Large intestine (tissue), 3 donors: ENCODE data around the gene DISC1. TPM values are rescaled to one million over a fixed set of nuclear protein-coding genes. Genes with fewer than 3 reads are reported as not detected.
"Not testable (repeated sequence)": the region's sequence is repeated elsewhere in the genome, so short reads cannot be mapped to it uniquely, and the experiment has no call there.

Experiments used
- DNase-seq, 2 donors: peaks; one replicate each; pipeline versions ENCODE4 v3.0.0 to v3.0.0-alpha.2; 2013
- H3K27ac ChIP-seq: one replicate; pipeline ENCODE4 v1.5.1; 2013; ENCODE audit warnings: low read length
- H3K27me3 ChIP-seq: 2 replicates; pipeline ENCODE4 v1.6.1; 2013; ENCODE audit warnings: low read length; ENCODE audit not compliant: control insufficient read depth, insufficient read depth
- H3K36me3 ChIP-seq: 2 replicates; pipeline ENCODE4 v1.6.1; 2013; ENCODE audit warnings: low read length; ENCODE audit not compliant: control insufficient read depth, insufficient read depth
- H3K4me1 ChIP-seq: one replicate; pipeline ENCODE4 v1.6.1; 2013; ENCODE audit warnings: low read length; ENCODE audit not compliant: control insufficient read depth, insufficient read depth
- H3K4me3 ChIP-seq: one replicate; pipeline ENCODE4 v1.5.1; 2013; ENCODE audit warnings: low read length
- H3K9me3 ChIP-seq: one replicate; pipeline ENCODE4 v1.6.1; 2013; ENCODE audit warnings: mild to moderate bottlenecking, low read depth, low read length, moderate library complexity; ENCODE audit not compliant: control insufficient read depth
- WGBS: methylation state at CpG from one replicate; pipeline ENCODE4 v1.1.5; 2013; ENCODE audit warnings: low lambda C conversion rate; ENCODE audit not compliant: insufficient coverage; 5-methylcytosine and 5-hydroxymethylcytosine counted together
- polyA plus RNA-seq: library from polyadenylated mRNA; unstranded; fragments of 120-200 nt; gene quantifications from one replicate; pipeline ENCODE4 v1.2.1, GENCODE V29; 2013

The DISC1 gene
- polyA plus RNA-seq, 1 donor = 2.4 TPM

DNA sequence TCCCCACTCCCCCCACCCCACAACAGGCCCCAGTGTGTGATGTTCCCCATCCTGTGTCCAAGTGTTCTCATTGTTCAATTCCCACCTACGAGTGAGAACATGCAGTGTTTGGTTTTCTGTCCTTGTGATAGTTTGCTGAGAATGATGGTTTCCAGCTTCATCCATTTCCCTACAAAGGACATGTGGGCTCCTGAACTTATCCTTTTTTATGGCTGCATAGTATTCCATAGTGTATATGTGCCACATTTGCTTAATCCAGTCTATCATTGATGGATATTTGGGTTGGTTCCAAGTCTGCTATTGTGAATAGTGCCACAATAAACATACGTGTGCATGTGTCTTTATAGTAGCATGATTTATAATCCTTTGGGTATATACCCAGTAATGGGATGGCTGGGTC is 280.7 kb downstream of the DISC1 start:
- H3K4me1 ChIP-seq, DNase-seq, H3K9me3 ChIP-seq, H3K27me3 ChIP-seq, H3K27ac ChIP-seq, H3K4me3 ChIP-seq, H3K36me3 ChIP-seq: not testable (repeated sequence)
- no CpG with 5 or more reads among the region's 2 CpGs for WGBS

DNA sequence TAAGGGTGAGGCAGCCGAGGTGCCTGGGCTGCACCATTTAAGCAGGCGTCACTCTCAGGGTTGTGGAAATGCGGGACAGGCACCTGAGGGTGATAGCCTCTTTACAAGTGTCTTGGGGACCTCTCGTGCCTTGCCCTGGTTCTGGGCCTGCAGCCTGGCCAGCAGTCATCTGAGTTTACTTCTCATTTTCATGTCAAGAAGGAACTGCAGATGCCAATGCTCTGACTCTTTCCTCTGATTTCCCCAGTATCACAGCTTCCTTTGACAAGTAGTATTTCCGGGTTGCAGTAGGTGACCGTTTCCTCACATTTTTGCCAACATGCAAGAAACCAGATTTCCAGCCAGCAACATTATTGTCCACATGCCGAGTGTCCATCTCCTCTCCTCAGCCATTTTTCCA is 286.9 kb downstream of the DISC1 start:
- Histone ChIP-seq H3K27me3 (no peaks in the 10 kb centered on the region), H3K4me1 (no peaks in the 10 kb centered on the region), H3K9me3 (no peaks in the 10 kb centered on the region), H3K4me3 (no peak overlapping the region), H3K27ac (no peak overlapping the region), H3K36me3 (no peaks in the 10 kb centered on the region)
- DNase-seq = no peak
- WGBS = 100% methylated on average over 1 of the region's 7 CpGs

DNA sequence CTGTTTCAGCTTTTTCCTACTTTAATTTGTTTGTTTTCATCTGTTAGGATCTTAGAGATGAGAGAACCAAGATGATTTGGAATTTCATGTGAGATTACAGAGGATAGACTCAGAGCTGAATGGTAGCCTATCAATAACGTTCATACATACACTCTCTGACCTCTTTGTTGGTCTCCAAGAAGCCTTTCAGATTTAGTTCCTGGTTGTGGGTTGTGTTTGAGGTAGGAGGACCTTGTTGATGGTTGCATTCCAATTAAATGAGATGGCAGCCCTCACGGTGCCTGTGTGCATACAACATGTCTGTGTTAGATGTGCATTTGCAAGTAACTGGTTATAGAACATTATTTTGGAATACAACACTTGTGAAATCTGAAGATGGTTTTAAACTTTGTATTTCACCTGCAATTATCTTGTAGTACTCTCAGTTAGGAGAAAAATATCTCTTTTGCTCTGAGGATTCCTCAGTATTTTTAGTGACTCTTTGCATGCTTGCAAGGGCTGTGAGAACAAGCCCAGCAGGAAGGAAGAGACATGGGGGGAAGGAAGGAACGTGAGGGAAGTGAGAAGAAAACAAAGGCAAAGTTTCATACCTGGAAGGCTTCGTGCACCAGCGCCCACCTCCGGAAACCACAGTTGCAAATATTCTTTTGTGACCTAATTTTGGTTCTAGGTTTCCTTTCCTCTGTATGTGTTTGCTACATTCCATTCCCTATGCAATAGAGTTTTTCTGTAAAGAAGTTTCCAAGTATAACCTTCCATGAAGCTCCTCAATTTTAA is 291.8 kb downstream of the DISC1 start:
- Histone ChIP-seq H3K9me3 (no peaks in the 10 kb centered on the region), H3K27ac (no peak overlapping the region), H3K36me3 (no peaks in the 10 kb centered on the region), H3K4me1 (no peaks in the 10 kb centered on the region), H3K27me3 (no peaks in the 10 kb centered on the region), H3K4me3 (no peak overlapping the region)
- no peak for DNase-seq
- 50% methylated on average over 1 of the region's 6 CpGs for WGBS

DNA sequence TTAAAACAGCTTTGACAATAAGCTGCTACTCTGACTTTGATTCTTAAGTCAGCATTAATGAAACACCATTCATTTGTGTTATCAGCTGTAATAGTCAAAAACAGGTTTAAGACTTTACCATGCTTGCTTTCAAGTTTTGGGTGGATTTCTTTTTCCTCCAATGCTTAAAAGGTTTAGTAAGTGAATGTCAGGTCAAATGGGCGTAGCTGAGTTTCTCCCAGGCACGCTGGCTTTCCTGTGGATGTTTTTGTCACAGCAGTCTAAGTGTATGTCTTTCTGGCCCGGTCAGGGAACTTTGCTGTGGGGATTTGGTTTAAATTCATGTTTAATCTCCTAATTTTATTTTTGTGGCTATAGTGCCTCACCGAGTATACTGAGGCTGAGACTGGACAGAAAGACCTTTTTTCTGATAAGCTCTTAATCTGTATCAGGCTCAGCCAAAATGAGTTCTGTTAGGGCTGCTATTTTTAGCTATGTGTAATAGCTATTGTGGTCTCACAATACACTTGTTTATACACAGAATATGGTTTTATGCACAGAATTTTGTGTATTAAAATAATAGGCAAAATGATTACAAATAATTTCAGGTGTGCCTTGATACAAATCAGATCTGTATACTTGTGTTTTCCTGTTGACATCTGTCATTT is 292.8 kb downstream of the DISC1 start:
- H3K36me3 ChIP-seq = no peaks in the 10 kb centered on the region
- no peaks in the 10 kb centered on the region for H3K27me3 ChIP-seq
- no peaks in the 10 kb centered on the region for H3K9me3 ChIP-seq
- no CpG with 5 or more reads among the region's 4 CpGs for WGBS
- no peak overlapping the region for H3K4me3 ChIP-seq
- DNase-seq = no peak
- no peak overlapping the region for H3K27ac ChIP-seq
- H3K4me1 ChIP-seq = no peaks in the 10 kb centered on the region

DNA sequence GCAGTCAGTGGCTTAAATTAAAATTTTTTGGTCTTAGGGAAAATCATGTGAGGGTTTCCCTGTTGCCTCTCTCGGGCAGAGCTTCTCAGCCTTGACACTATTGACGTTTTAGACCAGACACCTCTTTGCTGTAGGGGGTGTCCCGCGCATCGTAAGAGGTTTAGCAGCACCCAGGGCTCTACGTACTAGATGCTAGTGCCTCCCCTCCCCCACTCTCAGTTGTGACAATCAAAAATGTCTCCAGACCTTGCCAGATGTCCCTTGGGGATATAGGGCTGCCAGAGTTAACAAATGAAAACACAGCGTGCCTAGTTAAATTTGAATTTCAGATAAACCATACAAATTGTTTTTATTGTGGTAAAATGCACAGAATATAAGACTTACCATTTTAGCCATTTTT is 293.3 kb downstream of the DISC1 start:
- DNase-seq = no peak
- no peak overlapping the region for H3K27ac ChIP-seq
- no CpG with 5 or more reads among the region's 7 CpGs for WGBS

DNA sequence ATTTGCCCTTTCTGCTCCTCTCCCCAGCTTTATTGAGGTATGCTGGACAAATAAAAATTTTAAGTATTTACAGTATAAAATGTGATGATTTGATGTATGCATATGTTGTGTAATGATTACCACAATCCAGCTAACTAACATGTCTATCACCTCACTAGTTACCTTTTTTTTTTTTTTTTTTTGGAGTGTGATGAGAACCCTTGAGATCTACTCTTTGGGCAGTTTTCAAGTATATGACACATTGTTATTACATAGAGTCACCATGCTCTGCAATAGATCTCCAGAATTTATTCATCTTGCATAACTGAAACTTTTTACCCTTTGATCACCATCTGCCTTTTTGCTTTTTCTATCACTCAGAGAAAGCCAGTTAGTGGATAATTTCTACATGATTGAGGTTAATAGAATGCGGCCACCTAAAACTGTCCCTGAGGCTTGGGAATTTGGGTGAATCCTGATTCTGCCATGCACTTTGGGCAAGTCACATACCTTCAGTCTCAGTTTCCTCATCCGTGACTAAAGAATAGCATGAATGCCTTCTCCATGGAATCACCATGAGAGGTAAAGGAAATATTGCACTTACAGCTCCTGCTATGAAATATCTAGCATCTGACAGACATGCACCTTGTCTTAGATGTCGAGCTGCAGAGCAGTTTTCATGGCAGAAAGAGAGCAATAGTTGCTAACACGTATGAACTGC is 295.2 kb downstream of the DISC1 start:
- no peaks in the 10 kb centered on the region for H3K9me3 ChIP-seq
- WGBS = no CpG with 5 or more reads among the region's 4 CpGs
- no peaks in the 10 kb centered on the region for H3K36me3 ChIP-seq
- H3K4me1 ChIP-seq = no peaks in the 10 kb centered on the region
- H3K27ac ChIP-seq = no peak overlapping the region
- H3K27me3 ChIP-seq = no peaks in the 10 kb centered on the region
- no peak overlapping the region for H3K4me3 ChIP-seq
- no peak for DNase-seq

More for the DNA sequence above, 293.3 kb downstream of the DISC1 start:
- H3K36me3 ChIP-seq = no peaks in the 10 kb centered on the region
- no peak overlapping the region for H3K4me3 ChIP-seq
- no peaks in the 10 kb centered on the region for H3K27me3 ChIP-seq
- no peaks in the 10 kb centered on the region for H3K4me1 ChIP-seq
- H3K9me3 ChIP-seq = no peaks in the 10 kb centered on the region

DNA sequence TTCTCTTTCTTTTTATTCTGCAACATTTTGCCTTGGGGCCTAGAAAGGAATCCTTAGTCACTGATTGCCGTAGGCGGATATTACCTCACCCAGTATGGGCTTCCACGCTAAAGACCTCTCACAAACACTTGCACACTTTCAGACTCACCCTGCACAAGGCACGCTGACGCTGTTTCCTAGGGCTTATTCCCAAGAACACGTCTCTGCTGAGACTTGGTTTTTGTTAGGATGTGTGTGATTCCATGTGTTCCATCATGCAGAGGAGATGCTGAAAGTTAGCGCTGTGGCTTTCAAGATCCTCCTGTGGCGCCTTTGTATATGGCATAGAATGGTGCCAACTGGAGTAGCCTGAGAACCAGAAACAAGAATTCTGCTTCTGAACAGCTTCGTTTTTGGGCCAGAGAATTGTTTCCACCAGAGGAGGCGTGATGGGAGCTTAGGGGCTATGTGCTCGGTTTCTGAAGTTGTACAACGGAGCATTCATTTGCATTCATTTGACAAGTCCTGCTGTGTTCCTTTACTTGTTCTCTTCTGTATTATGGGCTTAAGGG is 297.0 kb downstream of the DISC1 start:
- H3K4me3 ChIP-seq = no peak overlapping the region
- no peak for DNase-seq
- no peak overlapping the region for H3K27ac ChIP-seq
- no peaks in the 10 kb centered on the region for H3K4me1 ChIP-seq
- H3K36me3 ChIP-seq = no peaks in the 10 kb centered on the region
- H3K9me3 ChIP-seq = no peaks in the 10 kb centered on the region
- WGBS = 100% methylated on average over 1 of the region's 12 CpGs
- no peaks in the 10 kb centered on the region for H3K27me3 ChIP-seq

DNA sequence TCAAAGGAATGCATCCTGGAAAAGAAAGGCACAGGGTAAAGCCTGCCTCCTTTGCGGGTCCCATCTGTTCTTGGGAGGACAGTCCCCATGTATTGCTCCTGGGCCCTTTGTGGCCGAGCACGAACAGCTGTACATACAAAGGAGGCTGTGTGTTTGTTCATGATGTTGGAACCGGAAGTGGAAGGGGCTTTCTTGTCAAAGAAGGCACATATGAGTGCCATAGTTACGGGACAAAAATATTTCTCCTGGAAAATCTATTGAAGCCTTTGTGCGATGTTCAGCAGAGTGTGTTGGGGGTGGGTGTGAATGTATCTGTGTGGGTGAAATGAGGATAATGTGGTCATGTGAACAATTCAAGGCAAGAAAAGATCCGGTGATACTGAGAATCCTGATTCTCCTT is 297.6 kb downstream of the DISC1 start:
- DNase-seq = peak; percentile 24 to 32
- Histone ChIP-seq H3K4me1 (no peaks in the 10 kb centered on the region), H3K9me3 (no peaks in the 10 kb centered on the region), H3K36me3 (no peaks in the 10 kb centered on the region), H3K27me3 (no peaks in the 10 kb centered on the region), H3K4me3 (no peak overlapping the region), H3K27ac (no peak overlapping the region)
- no CpG with 5 or more reads among the region's 7 CpGs for WGBS

DNA sequence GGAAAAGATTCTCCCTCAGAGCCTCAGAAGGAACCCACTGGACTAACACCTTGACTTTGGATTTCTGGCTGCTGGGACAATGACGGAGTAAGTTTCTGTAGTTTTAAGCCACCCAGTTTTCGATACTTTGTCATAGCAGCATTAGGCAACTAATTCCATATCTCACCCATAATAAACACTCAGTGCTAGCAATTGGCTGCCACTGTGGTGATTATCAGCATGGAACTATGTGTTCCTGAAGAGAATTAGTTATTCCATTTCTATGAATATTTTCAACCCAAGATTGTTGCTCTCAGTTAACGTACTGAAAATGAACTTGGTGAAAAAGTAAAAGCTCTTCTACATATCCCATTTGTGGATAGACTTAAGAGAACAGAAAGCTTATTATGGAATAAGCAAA is 299.3 kb downstream of the DISC1 start:
- H3K9me3 ChIP-seq = no peaks in the 10 kb centered on the region
- WGBS = no CpG with 5 or more reads among the region's 3 CpGs
- H3K4me1 ChIP-seq = no peaks in the 10 kb centered on the region
- no peaks in the 10 kb centered on the region for H3K36me3 ChIP-seq
- DNase-seq = no peak
- H3K4me3 ChIP-seq = no peak overlapping the region
- H3K27me3 ChIP-seq = no peaks in the 10 kb centered on the region
- no peak overlapping the region for H3K27ac ChIP-seq

DNA sequence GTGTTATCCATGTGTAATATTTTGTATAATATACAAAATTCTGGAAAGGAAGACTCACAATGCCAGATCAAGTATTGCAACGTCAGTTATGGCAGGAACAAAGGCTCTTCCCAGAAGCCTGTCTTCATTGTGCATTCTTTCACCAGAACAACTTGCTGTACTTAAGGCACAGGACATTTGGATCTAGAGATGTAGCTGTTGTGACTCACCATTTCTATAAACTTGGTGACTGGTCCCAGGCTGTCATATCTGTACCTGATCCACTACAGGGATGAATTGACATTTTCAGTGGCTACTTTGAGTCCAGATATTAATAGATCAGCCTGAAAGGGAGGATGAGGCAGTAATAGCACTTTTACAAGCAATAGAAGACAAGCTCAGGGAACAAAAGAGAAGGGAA is 299.8 kb downstream of the DISC1 start:
- Histone ChIP-seq H3K27ac (no peak overlapping the region), H3K4me1 (no peaks in the 10 kb centered on the region), H3K36me3 (no peaks in the 10 kb centered on the region), H3K4me3 (no peak overlapping the region), H3K9me3 (no peaks in the 10 kb centered on the region), H3K27me3 (no peaks in the 10 kb centered on the region)
- WGBS = no CpG with 5 or more reads among the region's 1 CpG
- no peak for DNase-seq
